Natural killer cell (primary cell): ENCODE data around the gene ADAM15. TPM values are rescaled to one million over a fixed set of nuclear protein-coding genes. Genes with fewer than 3 reads are reported as not detected.
A peak's percentile ranks its signal among the peaks of the same experiment; 100 is the strongest.

Experiments
- ATAC-seq, 3 donors: fragments of 150-1000 bp in 2 of 3; fragments of 200-7000 bp in 1 of 3; cut with Tn5 transposase; 1 replicate in 1 of 3; 2 replicates in 2 of 3; pipeline ENCODE4 v1.10.0; 2021; ENCODE audit warnings: mild to moderate bottlenecking in 2 of 3, moderate library complexity in 2 of 3
- DNase-seq, 2 donors: peaks; one replicate each; pipeline versions ENCODE4 v3.0.0 to v3.0.0-alpha.2; 2013 to 2021; ENCODE audit warnings: mixed read lengths in 1 of 2
- H3K27ac ChIP-seq: one replicate; pipeline ENCODE4 v1.5.1; 2013; ENCODE audit warnings: mild to moderate bottlenecking, low read length
- H3K27me3 ChIP-seq: one replicate; pipeline ENCODE4 v1.6.1; 2013; ENCODE audit warnings: low read length; ENCODE audit not compliant: control insufficient read depth, insufficient read depth
- H3K36me3 ChIP-seq: one replicate; pipeline ENCODE4 v1.6.1; 2013; ENCODE audit warnings: low read length; ENCODE audit not compliant: control insufficient read depth, insufficient read depth
- H3K4me1 ChIP-seq: one replicate; pipeline ENCODE4 v1.6.1; 2013; ENCODE audit warnings: low read length; ENCODE audit not compliant: control insufficient read depth, insufficient read depth
- H3K4me3 ChIP-seq: one replicate; pipeline ENCODE4 v1.5.1; 2013; ENCODE audit warnings: low read length
- H3K9me3 ChIP-seq: one replicate; pipeline ENCODE4 v1.6.1; 2013; ENCODE audit warnings: low read length; ENCODE audit not compliant: control insufficient read depth, insufficient read depth
- H3K27ac Mint-ChIP-seq, 2 donors: one replicate each; pipeline ENCODE4 v1.8.0; 2022; ENCODE audit warnings: mild to moderate bottlenecking in 2 of 2, mixed read lengths in 2 of 2, moderate library complexity in 1 of 2
- H3K27me3 Mint-ChIP-seq, 2 donors: one replicate each; pipeline ENCODE4 v1.8.0; 2022; ENCODE audit warnings: low read depth in 2 of 2, mixed read lengths in 2 of 2
- H3K36me3 Mint-ChIP-seq: one replicate; pipeline ENCODE4 v1.8.0; 2022; ENCODE audit warnings: mixed read lengths
- H3K4me1 Mint-ChIP-seq, 2 donors: one replicate each; pipeline ENCODE4 v1.8.0; 2022; ENCODE audit warnings: mixed read lengths in 2 of 2
- H3K4me3 Mint-ChIP-seq: one replicate; pipeline ENCODE4 v1.8.0; 2022; ENCODE audit warnings: mild to moderate bottlenecking, moderate library complexity, mixed read lengths
- H3K9me3 Mint-ChIP-seq, 2 donors: one replicate each; pipeline ENCODE4 v1.8.0; 2022; ENCODE audit warnings: mixed read lengths in 2 of 2
- CTCF ChIP-seq: fragments of 200-600 bp; IDR thresholded peaks from one replicate; pipeline ENCODE4 v1.8.0; 2022; ENCODE audit warnings: antibody characterized with exemption
- WGBS: methylation state at CpG from one replicate; pipeline ENCODE4 v1.1.7; 2013; ENCODE audit warnings: missing lambda C conversion rate; ENCODE audit not compliant: insufficient coverage; 5-methylcytosine and 5-hydroxymethylcytosine counted together
- intact Hi-C: fragments of 100-400 bp; cut with micrococcal nuclease; formaldehyde crosslinking; loops from one replicate; pipeline ENCODE4 v1.14.2; 2022
- total RNA-seq, 4 donors: library from RNA; stranded (reverse); fragments of 120-200 nt in 1 of 4; gene quantifications; one replicate each; pipeline versions ENCODE4 v1.2.3 to v1.2.4, GENCODE V29; 2013 to 2022

The ADAM15 gene
- total RNA-seq, 3 donors from 2014 or later (not counting 1 experiment from before 2014, with no cell fraction given): 54.6 to 83.2 (median 64.7) TPM

DNA sequence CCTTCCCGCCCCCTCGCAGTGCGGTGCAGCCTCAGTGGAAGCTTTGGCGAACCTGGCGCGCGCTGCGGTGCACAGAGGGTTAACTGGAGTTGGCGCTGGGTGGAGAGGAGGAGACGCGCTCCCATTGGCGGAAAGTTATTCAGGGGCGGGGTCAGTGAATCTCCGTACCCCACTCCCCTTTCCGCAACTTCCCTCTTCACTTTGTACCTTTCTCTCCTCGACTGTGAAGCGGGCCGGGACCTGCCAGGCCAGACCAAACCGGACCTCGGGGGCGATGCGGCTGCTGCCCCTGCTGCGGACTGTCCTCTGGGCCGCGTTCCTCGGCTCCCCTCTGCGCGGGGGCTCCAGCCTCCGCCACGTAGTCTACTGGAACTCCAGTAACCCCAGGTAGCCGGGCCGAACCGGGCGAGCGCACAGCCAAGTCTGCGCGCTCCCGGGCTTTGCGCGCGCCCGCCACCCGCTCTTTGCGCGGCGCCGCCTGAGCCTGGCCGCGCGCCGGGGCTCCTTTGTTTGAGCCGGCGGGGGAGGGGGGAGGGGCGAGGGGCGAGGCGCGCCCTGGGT is 12.5 kb downstream of the ADAM15 start, which contains the start of gene EFNA4:
EFNA4 (plus strand) TSS at position 191 of the 561 bp plus-strand sequence; CDS start at position 275, 84 bp downstream.
- peak within 1 kb of the TSS; percentile 20 for H3K27ac ChIP-seq
- H3K4me1 Mint-ChIP-seq: peaks cover 19 to 40% of the 10 kb centered on the region in 2 donors
- TF ChIP-seq CTCF: no peak
- no peaks in the 10 kb centered on the region for H3K36me3 Mint-ChIP-seq
- H3K27me3 ChIP-seq: no peaks in the 10 kb centered on the region
- peak within 1 kb of the TSS; percentile 57 for H3K4me3 ChIP-seq
- DNase-seq: peak; percentile 76 to 92
- H3K4me3 Mint-ChIP-seq: peak within 1 kb of the TSS; percentile 92
- peak within 1 kb of the TSS; percentile 71 to 80 for H3K27ac Mint-ChIP-seq
- H3K9me3 ChIP-seq: no peaks in the 10 kb centered on the region
- H3K36me3 ChIP-seq: peaks cover 2% of the 10 kb centered on the region
- peak; percentile 79 to 90 (median 83) for ATAC-seq
- intact Hi-C loops: loop anchor here (1.0 to 5.0 kb wide), 5 partner anchors 13 to 126 kb away; partner anchors contain the start of genes CKS1B, PMVK, SHC1 and ZBTB7B
- WGBS: under 1% methylated on average over 57 of the region's 57 CpGs
- H3K4me1 ChIP-seq: peaks cover 33% of the 10 kb centered on the region
- H3K27me3 Mint-ChIP-seq: peaks cover 0 to 2% of the 10 kb centered on the region in 2 donors
- H3K9me3 Mint-ChIP-seq: no peaks in the 10 kb centered on the region

- H3K36me3 Mint-ChIP-seq: no peaks in the 10 kb centered on the region
- ATAC-seq: peak; percentile 46 to 59 (median 47)
- H3K27me3 Mint-ChIP-seq: peaks cover 0 to 2% of the 10 kb centered on the region in 2 donors
- H3K4me1 Mint-ChIP-seq: peaks cover 19 to 45% of the 10 kb centered on the region in 2 donors
- H3K27ac ChIP-seq: no peak overlapping the region
- peaks cover 38% of the 10 kb centered on the region for H3K4me1 ChIP-seq
- 2% methylated on average over 12 of the region's 14 CpGs for WGBS
- peak overlapping the region; percentile 57 for H3K4me3 ChIP-seq
- peaks cover 2% of the 10 kb centered on the region for H3K36me3 ChIP-seq
- H3K27me3 ChIP-seq: no peaks in the 10 kb centered on the region
- no peak for TF ChIP-seq CTCF
- no peaks in the 10 kb centered on the region for H3K9me3 Mint-ChIP-seq
- intact Hi-C loops: loop anchor here (1.0 to 5.0 kb wide), 4 partner anchors 14 to 127 kb away; partner anchors contain the start of genes CKS1B, PMVK, SHC1 and ZBTB7B
- H3K27ac Mint-ChIP-seq: peak overlapping the region; percentile 27 to 80
- peak in 1 of 2 donors; percentile 65 for DNase-seq
- no peaks in the 10 kb centered on the region for H3K9me3 ChIP-seq
- peak overlapping the region; percentile 89 for H3K4me3 Mint-ChIP-seq
These were observed 13.2 kb downstream of the ADAM15 start for GRCh38 chr1:155064111-155064831.

DNA sequence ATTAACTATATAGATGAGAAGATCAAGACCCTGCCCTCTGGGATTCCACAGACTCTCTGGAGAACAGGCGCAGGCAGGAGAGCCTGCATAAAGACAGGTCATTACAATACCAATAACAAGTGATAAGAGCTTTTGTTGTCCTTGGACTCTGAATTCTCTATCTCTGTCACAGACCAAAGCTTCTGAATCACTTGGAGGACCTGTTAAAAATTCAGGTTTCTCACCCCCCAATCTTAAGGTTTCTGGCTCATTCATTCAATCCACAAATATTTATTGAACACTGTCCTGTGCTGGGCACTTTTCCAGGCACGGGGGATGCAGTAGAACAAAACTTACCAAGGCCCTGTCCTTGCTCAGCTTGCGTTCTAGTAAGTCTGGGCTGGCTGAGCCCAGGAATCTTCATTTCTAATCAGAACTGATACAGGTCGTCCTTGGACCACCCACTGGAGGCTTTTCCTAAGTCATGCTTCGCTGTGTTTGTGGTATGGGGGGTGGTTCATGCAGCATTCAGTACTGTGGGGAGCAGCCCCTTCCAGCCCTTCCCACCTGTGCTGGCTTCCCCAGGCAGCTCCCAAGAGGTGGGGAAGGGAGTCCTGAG is 13.8 kb downstream of the ADAM15 start:
- Mint-ChIP-seq H3K4me3 (peak overlapping the region; percentile 89), H3K27me3 (peaks cover 0 to 2% of the 10 kb centered on the region in 2 donors), H3K9me3 (no peaks in the 10 kb centered on the region), H3K36me3 (no peaks in the 10 kb centered on the region), H3K27ac (peak overlapping the region; percentile 27 to 80), H3K4me1 (peaks cover 19 to 50% of the 10 kb centered on the region in 2 donors)
- no peaks in the 10 kb centered on the region for H3K9me3 ChIP-seq
- peaks cover 45% of the 10 kb centered on the region for H3K4me1 ChIP-seq
- H3K36me3 ChIP-seq: peaks cover 5% of the 10 kb centered on the region
- no peak for DNase-seq
- intact Hi-C loops: loop anchor here (1.0 to 5.0 kb wide), 4 partner anchors 15 to 128 kb away; partner anchors contain the start of genes CKS1B, PMVK, SHC1 and ZBTB7B
- whole genome bisulfite sequencing: 92% methylated on average over 5 of the region's 5 CpGs
- H3K4me3 ChIP-seq: no peak overlapping the region
- ATAC-seq: no peak
- H3K27ac ChIP-seq: no peak overlapping the region
- TF ChIP-seq CTCF: no peak
- no peaks in the 10 kb centered on the region for H3K27me3 ChIP-seq
